GM12892 (cell line): ENCODE measurements around the gene ANTXR1.

Source experiments
- POLR2A ChIP-seq: IDR thresholded peaks from 2 replicates; pipeline ENCODE4 v1.6.1; 2011; ENCODE audit warnings: low read depth, low read length, control low read depth
- POLR2AphosphoS5 ChIP-seq: IDR thresholded peaks from 2 replicates; pipeline ENCODE4 v1.6.1; 2011; ENCODE audit warnings: low read depth, low read length, control low read depth

GRCh38 chr2:69075486-69075885 lies 62.5 kb downstream of the ANTXR1 start:
- TF ChIP-seq POLR2A (no peak), POLR2AphosphoS5 (no peak)
